RWPE2 (cell line): Measurements from ENCODE around the gene APOA4.

Source experiments
- ATAC-seq: fragments of 200-7000 bp; cut with Tn5 transposase; 3 replicates; pipeline ENCODE4 v1.9.1; 2021; ENCODE audit warnings: low read depth
- DNase-seq: peaks from one replicate; pipeline ENCODE4 v3.0.0-alpha.2; 2020; ENCODE audit warnings: low spot score
- H3K27ac ChIP-seq: fragments of 450-650 bp; 2 replicates; pipeline ENCODE4 v1.5.1; 2017; ENCODE audit warnings: mild to moderate bottlenecking; ENCODE audit not compliant: poor library complexity, severe bottlenecking
- H3K27me3 ChIP-seq: fragments of 250-450 bp; sonication (Bioruptor Pico); 2 replicates; pipeline ENCODE4 v1.5.1; 2021; ENCODE audit warnings: mild to moderate bottlenecking, moderate library complexity; ENCODE audit not compliant: insufficient read depth, poor library complexity, severe bottlenecking
- H3K36me3 ChIP-seq: fragments of 250-450 bp; sonication (Bioruptor Pico); 2 replicates; pipeline ENCODE4 v1.5.1; 2020; ENCODE audit warnings: low read depth, mild to moderate bottlenecking, moderate library complexity
- H3K4me1 ChIP-seq: fragments of 250-450 bp; sonication (Bioruptor Pico); 2 replicates; pipeline ENCODE4 v1.5.1; 2021; ENCODE audit warnings: mild to moderate bottlenecking, moderate library complexity; ENCODE audit not compliant: insufficient read depth, poor library complexity, severe bottlenecking
- H3K4me3 ChIP-seq: fragments of 250-450 bp; sonication (Bioruptor Pico); 2 replicates; pipeline ENCODE4 v1.5.1; 2021; ENCODE audit warnings: mild to moderate bottlenecking, moderate library complexity; ENCODE audit not compliant: severe bottlenecking
- H3K9me3 ChIP-seq: fragments of 250-450 bp; sonication (Bioruptor Pico); 2 replicates; pipeline ENCODE4 v1.5.1; 2021; ENCODE audit warnings: mild to moderate bottlenecking, moderate library complexity; ENCODE audit not compliant: severe bottlenecking
- CTCF ChIP-seq: fragments of 450-650 bp; IDR thresholded peaks from one replicate; pipeline ENCODE4 v1.5.1; 2017; ENCODE audit warnings: mild to moderate bottlenecking, moderate library complexity; ENCODE audit not compliant: poor library complexity, severe bottlenecking

Gene APOA4

GRCh38 chr11:116798368-116798767 lies 24.7 kb downstream of the APOA4 start:
- Histone ChIP-seq H3K4me1 (peaks cover 2% of the 10 kb centered on the region), H3K27ac (no peak overlapping the region), H3K27me3 (no peaks in the 10 kb centered on the region), H3K4me3 (no peak overlapping the region), H3K9me3 (no peaks in the 10 kb centered on the region), H3K36me3 (no peaks in the 10 kb centered on the region)
- ATAC-seq (no peak), DNase-seq (no peak)
- TF ChIP-seq CTCF, result no peak

- ATAC-seq (no peak), DNase-seq (no peak)
- no peak for TF ChIP-seq CTCF
- H3K36me3 ChIP-seq, result no peaks in the 10 kb centered on the region
- H3K4me3 ChIP-seq, result no peak overlapping the region
- no peak overlapping the region for H3K27ac ChIP-seq
- H3K4me1 ChIP-seq, result peaks cover 7% of the 10 kb centered on the region
- no peaks in the 10 kb centered on the region for H3K27me3 ChIP-seq
- H3K9me3 ChIP-seq, result no peaks in the 10 kb centered on the region
Observed at GRCh38 chr11:116797816-116798215, 25.3 kb downstream of the APOA4 start.

- H3K27ac ChIP-seq, result no peak overlapping the region
- H3K4me1 ChIP-seq, result peaks cover 7% of the 10 kb centered on the region
- no peak for ATAC-seq
- no peak for DNase-seq
- no peak overlapping the region for H3K4me3 ChIP-seq
- no peaks in the 10 kb centered on the region for H3K36me3 ChIP-seq
- TF ChIP-seq CTCF, result no peak
- no peaks in the 10 kb centered on the region for H3K27me3 ChIP-seq
- no peaks in the 10 kb centered on the region for H3K9me3 ChIP-seq
Observed at GRCh38 chr11:116796548-116796947, 26.6 kb downstream of the APOA4 start.

- TF ChIP-seq CTCF, result no peak
Observed at GRCh38 chr11:116794851-116795250, 28.3 kb downstream of the APOA4 start.

GRCh38 chr11:116793772-116794097 lies 29.4 kb downstream of the APOA4 start:
- ATAC-seq (no peak), DNase-seq (no peak)
- Histone ChIP-seq H3K27me3 (no peaks in the 10 kb centered on the region), H3K9me3 (no peaks in the 10 kb centered on the region), H3K4me1 (peaks cover 7% of the 10 kb centered on the region), H3K27ac (no peak overlapping the region), H3K4me3 (no peak overlapping the region), H3K36me3 (no peaks in the 10 kb centered on the region)
- no peak for TF ChIP-seq CTCF

More at GRCh38 chr11:116794851-116795250, 28.3 kb downstream of the APOA4 start:
- Histone ChIP-seq H3K4me3 (no peak overlapping the region), H3K9me3 (no peaks in the 10 kb centered on the region), H3K27me3 (no peaks in the 10 kb centered on the region), H3K36me3 (no peaks in the 10 kb centered on the region), H3K27ac (no peak overlapping the region), H3K4me1 (peaks cover 7% of the 10 kb centered on the region)
- DNase-seq (no peak), ATAC-seq (no peak)
